HG02943 (cell line): ENCODE data around the gene NPW.
A peak's percentile ranks its signal among the peaks of the same experiment; 100 is the strongest.

ENCODE experiments used
- ATAC-seq: cut with Tn5 transposase; IDR thresholded peaks from one replicate; pipeline ENCODE4 v1.9.1; 2021; ENCODE audit warnings: mild to moderate bottlenecking, low read depth, moderate library complexity; ENCODE audit not compliant: unreplicated experiment

NPW gene

DNA sequence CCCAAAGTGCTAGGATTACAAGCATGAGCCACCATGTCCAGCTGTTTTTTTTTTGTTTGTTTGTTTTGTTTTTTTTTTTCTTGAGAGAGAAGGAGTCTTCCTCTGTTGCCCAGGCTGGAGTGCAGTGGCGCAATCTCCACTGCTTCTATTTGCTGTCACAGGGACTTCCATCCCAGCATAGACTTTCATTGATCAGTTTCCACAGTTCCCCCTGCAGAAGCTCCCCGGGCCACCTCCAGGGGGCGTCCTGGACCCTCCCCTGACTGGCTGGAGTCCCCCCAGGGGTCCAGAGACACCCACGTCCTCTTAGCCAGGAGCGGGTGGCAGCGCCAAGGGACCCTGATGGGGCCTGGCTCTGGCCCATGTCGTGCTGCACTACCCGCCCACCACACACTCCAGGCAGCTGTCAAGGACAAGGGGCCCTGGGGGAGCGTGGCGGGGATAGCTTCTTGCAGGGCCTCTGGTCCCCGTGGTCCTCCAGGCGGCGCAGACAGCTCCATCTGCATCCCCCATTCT is 3.1 kb upstream of the NPW start:
- no peak for ATAC-seq

DNA sequence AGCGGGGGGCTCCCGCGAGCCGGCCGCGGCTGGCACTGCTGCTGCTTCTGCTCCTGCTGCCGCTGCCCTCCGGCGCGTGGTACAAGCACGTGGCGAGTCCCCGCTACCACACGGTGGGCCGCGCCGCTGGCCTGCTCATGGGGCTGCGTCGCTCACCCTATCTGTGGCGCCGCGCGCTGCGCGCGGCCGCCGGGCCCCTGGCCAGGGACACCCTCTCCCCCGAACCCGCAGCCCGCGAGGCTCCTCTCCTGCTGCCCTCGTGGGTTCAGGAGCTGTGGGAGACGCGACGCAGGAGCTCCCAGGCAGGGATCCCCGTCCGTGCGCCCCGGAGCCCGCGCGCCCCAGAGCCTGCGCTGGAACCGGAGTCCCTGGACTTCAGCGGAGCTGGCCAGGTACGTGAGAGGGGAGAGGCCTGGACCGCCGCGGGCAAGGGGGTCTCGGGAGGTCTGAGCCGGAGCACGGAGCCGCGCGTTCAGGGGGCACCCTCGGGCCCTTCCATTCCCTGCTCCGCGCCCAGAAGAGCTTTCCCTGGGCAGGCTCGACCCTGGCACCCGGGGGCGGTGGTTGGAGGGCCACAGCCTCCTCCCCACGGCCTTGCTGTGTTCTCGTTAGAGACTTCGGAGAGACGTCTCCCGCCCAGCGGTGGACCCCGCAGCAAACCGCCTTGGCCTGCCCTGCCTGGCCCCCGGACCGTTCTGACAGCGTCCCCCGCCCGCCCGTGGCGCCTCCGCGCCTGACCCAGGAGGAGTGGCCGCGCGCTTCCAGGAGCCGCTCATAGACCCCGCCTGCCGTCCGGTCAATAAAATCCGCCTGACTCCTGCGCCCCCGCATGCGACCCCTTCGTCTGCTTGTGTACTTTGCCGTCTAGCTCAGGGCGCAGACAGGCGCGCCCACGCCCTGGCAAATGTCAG is 591 bp downstream of the NPW start:
- no peak for ATAC-seq

DNA sequence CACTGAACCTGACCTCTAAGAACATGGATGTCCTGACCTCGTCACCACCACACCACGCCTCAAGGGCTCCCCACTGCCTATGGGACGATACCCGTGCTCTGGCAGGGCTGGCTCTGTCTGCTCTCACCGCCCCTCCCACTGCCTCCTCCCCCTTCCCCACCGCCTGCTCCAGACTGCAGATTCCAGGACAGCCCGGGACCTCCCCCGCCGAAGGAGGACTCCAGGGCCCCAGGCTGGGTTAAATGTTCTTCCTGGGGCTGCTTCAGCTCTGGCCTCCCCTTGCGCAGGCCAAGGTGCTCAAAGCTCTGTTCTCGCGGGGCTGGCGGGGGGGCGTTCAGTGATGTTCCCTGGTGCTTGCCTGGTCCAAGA is 3.1 kb downstream of the NPW start:
- ATAC-seq: no peak

DNA sequence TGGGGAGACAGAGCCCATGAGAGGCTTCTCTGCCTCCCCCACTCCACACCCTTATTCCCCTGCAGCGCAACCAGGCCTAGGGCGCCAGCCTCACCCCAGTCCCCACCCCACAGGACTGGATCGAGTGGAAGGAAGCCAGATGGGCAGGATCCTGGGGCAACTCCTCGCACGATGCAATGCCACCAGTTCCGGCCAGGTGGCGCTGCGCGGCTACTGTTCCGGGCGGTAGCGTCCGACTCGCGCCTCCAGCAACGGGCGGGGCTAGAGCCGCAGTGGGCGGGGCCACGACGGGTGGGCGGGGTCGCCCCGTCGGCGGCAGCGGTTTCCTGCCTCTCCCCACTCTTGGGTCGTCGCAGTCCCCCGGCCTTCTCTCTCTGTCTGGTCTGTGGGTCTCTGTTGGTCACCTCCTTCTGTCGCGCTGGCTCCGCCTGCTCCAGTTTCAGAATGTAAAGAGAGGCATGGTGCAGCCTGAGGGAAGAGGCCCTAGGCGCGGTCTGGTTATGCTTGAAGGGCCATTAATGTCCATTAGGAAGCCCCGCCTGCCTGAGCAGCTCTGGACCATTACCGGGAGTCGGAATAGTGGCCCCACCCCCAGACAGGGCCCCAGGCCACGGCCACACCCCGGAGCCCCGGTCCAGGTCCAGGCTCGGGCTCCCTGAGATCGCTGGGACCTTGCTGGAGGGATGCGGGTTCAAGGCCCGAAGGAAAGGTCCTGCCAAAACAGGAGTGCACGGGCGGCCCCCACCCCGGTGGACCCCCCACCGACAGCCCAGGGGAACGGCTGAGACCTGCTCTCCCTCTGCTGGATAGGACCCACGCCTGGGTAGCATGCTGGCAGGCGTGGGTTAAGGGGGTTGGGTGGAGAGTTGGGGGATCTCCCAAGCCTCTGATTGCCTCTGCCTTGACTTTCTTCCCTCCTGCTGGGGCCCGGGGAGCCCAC is 3.8 kb downstream of the NPW start:
- peak; percentile 69 for ATAC-seq

DNA sequence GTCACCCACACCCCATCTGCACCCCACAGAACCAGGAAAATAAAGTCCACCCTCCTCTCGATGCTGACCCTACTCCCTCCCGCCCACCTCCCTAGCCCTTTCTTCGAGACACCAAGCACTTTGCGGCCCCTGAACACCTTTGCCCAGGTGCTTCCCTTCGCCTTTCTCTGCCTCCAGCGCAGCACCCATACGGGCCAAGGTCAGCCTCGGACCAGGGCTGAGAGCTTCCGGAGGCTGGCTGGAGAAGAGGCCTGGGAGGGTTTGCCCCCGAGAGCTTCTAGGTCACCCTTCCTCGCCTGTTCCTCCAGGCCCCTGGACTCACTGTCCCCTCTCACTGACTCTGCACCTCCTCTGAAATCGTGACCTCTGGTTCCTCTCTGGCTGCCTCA is 4.4 kb downstream of the NPW start:
- ATAC-seq: no peak

DNA sequence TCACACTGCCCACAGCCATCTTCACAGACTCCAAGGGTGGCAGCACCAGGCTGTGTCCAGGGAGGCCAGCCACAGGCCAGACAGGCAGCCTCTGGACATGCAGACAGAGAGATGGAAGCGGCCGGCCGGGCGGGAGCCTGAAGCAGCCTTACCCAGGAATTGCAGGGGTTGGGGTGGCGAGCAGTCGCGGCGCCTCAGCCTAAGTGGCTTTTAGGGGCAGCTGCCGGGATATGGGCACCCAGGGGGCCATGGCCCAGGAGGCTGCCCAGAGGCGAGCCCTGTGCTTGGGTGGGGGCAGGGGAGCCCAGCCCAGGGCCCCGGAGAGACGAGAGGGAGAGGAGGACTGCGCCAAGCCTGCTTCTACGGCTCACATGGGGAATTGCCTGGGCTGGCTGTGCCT is 5.7 kb downstream of the NPW start:
- ATAC-seq: no peak

DNA sequence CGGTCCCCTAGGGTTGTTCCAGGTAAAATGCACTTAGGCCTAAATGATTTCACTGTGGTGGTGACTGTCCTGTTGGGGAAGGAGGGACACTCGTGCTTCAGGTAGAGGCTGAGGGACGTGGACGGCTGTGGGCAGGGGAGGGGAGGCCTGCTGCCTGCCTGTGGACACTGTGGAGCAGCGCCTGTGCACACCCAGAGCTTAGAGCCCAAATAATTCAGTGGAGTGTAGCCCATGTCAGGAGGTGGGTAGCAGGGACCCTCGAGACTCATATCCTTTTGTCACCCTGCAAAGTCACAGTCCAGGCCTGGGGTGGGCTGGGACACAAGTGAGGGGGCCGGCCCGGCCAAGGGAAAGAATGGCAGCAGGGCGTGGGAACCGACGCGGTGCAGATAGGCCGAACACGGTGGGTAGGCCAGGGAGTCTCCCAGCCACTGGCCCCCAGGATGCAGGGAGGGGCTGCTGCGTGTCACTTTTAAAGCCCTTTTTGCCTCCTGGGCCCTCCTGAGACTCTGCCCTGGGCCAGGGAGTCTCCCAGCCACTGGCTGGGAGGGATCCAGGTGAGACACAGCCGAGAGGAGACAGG is 6.4 kb downstream of the NPW start:
- ATAC-seq: no peak

DNA sequence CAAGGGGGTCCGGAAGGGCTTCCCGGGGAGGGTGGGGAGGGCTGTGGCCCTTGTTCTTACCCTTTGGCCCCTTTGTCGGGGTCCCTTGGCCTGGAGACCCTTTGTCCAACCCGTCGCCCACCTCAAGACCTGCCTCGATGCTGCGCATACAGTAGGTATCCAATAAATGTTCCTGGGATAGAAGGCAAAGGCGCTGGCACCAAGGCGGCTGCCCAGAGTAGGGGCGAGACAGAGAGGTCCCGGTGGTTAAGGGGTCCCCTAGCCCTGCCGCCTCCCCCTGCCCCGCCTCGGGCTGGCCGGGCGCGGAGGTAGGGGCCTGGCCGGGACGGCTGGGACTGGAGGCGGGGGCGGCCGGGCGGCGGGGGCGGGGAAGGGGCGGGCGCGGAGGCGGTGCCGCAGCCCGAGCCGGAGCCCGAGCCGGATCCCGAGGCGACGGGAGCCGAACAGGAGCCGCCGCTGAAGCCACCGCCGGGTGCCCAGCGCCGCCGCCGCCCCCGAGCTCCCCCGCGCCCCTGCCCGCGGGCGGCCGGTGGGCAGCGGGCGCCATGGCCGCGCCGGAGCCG is 7.0 kb downstream of the NPW start, which contains the start of gene NHERF2:
Gene NHERF2 (plus strand): TSS at position 442 of the 563 bp plus-strand sequence. CDS start 104 bp downstream, at position 546.
- ATAC-seq: no peak

DNA sequence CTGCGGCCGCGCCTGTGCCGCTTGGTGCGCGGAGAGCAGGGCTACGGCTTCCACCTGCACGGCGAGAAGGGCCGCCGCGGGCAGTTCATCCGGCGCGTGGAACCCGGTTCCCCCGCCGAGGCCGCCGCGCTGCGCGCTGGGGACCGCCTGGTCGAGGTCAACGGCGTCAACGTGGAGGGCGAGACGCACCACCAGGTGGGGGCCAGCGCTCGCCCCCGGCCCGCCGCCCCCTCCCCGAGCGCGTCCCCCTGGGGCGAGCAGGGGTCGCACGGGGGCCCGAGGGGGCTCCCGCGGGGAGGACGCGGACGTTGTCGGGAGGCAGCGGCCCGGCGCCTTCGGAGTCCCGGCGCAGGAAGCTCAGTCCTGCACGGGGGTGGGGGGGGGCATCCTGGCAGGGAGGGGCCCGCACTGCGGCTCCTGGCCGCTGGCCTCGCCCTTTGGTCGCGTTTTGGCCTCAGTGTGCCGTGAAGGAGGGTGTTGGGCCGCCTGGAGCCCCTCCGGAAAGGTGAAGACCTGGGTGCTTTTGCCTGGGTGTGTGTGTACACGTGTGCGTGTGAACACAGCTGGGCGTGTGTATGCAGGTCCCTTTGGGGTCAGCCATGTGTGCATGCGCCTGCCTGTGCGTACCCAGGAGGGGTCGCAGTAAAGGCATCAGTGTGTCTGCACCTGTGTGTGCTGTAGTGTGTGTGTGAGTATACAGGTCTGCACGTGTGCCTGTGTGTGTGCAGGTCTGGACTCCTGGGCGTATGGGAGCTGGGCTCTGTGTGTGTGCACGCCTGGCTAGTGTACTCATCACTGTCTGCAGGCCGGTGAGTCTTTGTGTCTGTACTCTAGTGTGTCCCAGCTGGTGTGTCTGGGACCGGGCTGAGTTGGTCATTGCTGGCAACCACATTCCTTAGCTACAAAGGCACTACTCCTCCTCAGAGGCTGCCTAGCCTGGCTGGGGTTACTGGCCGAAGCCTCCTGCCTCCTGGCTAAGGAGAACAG is 7.7 kb downstream of the NPW start:
- ATAC-seq: no peak

DNA sequence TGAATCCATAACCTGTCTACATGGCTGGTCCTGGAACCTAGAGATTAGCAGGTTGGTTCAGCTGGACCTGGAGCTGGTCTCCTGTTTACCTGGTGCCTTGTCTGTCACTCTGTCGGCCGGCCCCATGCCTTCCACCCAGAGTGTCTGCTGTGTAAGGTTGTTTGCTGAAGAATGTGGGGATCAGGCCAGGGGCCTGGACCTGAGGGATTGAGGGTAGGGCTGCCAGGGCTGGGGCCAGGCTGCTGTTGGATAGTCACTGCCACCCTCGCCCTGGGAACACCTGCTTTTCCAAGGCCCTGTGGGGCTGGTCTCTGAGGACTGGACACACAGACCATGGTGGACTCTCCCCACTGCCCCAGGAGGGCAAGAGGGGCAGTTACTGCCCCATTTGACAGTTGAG is 8.6 kb downstream of the NPW start:
- ATAC-seq: no peak

DNA sequence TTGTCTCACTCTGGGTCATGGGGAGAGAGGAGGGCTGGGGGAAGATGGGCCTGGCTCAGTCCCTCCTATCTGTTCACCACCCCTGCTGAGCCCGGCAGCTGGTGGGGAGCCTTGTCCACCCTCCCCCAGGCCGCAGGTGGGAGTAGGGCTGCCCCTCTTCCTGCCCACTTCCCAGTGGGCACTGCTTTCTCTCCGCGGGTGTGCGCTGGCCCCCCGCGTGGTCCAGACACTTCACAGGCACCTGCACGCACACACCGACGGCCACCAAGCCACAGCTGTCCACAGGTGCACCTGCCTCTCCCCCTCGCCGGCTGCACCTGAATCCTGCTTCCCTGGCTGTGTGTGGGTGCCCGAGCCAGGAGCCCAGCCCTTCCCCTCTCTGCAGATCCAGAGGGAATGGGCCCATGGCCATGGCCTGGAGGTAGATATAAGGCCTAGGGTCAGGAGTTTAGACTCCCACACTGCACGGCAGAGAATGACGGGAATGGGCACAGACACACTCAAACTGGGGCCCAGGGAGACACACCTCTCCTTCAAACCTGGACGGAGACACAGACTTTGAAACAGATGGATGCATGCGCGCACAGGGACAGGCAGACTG is 9.1 kb downstream of the NPW start:
- no peak for ATAC-seq

DNA sequence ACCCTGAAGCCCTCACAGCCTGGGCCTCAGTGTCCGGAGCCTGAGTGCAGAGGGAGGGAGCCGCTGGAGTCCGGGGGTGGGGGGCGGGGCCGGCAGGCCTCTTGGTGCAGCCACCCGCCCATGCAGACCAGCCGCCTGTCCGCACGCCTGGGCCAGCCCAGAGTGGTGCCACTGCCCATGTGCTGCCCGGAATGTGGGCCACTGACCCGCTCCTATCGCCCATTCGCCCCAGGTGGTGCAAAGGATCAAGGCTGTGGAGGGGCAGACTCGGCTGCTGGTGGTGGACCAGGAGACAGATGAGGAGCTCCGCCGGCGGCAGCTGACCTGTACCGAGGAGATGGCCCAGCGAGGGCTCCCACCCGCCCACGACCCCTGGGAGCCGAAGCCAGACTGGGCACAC is 9.8 kb downstream of the NPW start:
- no peak for ATAC-seq

DNA sequence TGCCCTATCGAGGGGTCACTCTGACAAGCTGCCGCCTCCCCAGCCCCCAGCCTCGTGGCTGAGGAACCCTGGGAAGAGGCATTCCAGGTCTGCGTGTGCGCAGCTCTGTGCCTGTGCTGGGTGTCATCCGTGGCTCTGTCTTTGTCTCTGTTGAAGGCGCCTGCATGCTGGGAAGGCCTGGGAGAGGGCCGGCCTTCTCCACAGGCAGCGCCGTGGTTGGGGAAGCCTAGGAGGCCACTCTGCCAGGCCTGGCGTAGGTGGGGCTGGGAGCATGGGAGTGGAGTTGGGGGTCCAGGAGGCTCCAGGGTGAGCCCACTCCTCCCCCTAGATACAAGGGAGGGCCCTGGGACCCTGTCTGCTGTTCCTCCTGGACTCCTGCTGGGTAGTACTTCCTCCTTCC is 10.5 kb downstream of the NPW start:
- ATAC-seq: no peak

DNA sequence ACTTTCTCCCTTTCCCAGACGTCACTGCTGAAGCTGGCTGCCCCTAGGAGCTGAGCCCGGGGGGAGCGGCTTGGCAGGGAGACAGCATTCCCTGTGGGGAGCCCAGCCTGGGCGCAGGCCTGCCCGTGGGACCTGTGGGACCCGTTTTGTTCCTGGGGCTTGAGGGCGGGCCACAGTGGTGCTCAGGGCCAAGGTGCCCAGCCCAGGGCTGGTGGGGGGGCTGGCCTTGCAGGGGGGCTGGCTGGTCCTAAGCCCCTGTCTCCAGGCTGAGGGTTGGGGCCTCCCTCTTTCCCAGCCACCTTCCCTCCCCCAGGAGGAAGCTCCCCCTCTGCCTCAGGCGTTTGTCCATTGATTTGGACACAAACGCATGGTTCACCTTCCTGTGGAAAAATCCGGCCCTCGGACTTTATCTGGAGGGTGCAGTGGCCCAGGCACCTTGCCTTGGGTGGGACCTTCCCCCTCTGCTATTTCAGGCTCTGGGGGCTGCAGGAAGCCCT is 11.5 kb downstream of the NPW start:
- no peak for ATAC-seq

DNA sequence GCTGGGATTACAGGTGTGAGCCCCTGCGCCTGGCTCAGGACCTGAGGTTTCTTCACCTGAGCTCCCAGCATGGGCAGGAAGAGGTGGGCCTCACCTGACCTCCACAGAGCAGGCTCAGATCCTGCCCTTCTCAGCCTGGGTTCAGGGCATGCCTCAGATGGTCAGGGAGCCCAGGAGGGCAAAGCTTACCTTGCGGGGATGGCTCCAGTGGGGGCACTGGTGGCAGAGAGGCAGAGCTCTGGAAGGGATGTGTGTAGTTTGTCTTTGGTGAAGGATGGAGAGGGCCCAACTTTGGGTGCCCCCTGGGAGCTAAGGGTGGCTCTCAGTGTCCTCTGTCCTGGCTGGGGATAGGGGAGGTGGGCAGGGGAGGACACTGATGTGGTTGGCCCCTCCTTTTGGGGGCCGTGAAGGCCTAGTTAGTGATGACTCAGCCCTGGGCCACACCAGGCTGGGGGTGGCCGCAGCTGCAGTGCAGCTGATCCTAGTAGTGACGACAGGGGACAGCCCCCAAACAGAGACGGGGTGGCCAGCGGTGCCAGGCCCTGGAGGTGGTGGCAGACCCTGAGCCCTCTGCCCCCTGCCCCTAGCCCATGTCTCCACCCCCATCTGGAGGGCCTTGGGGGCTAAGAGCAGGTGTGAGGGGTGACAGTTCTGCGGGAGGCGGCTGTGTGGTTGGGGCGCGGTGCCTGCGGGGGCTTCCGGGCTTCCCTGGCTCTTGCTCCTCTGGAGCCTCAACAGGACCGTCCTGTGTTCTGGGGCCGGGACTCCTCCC is 12.9 kb downstream of the NPW start:
- ATAC-seq: no peak

DNA sequence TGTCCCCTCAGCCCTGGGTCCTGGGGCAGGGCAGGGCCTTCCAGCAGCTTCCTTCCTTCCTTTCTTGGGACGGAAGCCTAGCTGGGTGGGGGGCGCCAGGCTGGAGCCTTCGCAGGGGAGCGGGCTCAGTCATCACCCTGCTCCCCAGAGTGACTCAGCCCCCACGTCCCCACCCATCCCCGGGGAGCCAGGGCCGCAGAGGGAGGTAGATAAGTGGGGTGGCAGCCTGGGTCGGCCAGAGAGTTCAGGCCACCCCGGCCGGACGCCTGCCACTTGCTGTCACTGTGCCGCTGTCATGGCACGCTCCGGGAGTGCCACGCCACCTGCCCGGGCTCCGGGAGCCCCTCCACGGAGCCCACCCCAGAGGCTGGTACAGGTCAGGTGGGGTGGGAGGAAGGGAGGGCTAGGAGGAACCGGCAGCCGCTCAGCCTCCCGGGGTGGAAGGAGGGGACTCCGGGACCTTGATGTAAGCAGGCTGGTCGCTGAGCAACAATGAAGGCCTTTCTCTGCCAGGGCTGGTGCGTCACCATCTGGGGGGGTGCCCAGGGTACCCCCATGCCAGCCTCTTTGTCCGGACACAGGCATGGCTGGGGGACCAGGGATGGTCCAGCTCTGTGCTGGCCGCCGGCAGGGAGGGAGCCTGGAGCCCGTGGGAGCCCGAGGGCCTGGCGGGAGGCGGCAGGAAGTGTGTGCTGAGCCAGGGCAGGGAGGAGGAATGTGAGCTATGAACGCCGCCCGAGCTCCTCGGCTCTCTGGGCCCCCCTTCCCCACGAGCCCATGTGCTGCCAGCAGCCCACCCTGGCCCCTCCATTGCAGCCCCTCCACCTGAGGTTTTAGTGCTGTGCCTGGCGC is 13.7 kb downstream of the NPW start:
- ATAC-seq: no peak
